Measurements from ENCODE around the gene YBX2.
"Not testable (repeated sequence)": the region's sequence is repeated elsewhere in the genome, so short reads cannot be mapped to it uniquely, and the experiment has no call there.

YBX2 gene

GRCh38 chr17:7294614-7295153 lies at the start of gene YBX2:
Gene YBX2 (minus strand): TSS chr17:7294639. CDS start chr17:7294500, 139 bp downstream.
- peak; percentile 85 for DNase-seq

GRCh38 chr17:7343250-7343649 lies 48.8 kb upstream of the YBX2 start:
- no peak for DNase-seq

- no peak for DNase-seq
Observed at GRCh38 chr17:7341842-7342241, 47.4 kb upstream of the YBX2 start.

- DNase-seq = no peak
Observed at GRCh38 chr17:7340179-7340578, 45.7 kb upstream of the YBX2 start.

- DNase-seq = not testable (repeated sequence)
Observed at GRCh38 chr17:7337600-7337999, 43.2 kb upstream of the YBX2 start.

GRCh38 chr17:7336240-7337175 lies 42.1 kb upstream of the YBX2 start, which contains the start of gene ACAP1:
Gene ACAP1 (plus strand): TSS chr17:7336529. CDS start chr17:7336735, 206 bp downstream.
- DNase-seq = no peak

- DNase-seq = not testable (repeated sequence)
Observed at GRCh38 chr17:7335765-7336164, 41.3 kb upstream of the YBX2 start.

GRCh38 chr17:7334938-7335538 lies 40.6 kb upstream of the YBX2 start:
- DNase-seq = no peak

GRCh38 chr17:7332600-7333069 lies 38.2 kb upstream of the YBX2 start:
- DNase-seq = not testable (repeated sequence)

- DNase-seq = no peak
Observed at GRCh38 chr17:7332111-7332510, 37.7 kb upstream of the YBX2 start.

- DNase-seq = no peak
Observed at GRCh38 chr17:7330638-7331015, 36.2 kb upstream of the YBX2 start.

- DNase-seq = peak; percentile 82
Observed at GRCh38 chr17:7329997-7330637, 35.7 kb upstream of the YBX2 start.

GRCh38 chr17:7329374-7329996 lies 35.0 kb upstream of the YBX2 start:
- DNase-seq = peak; percentile 97

- no peak for DNase-seq
Observed at GRCh38 chr17:7328840-7329373, 34.5 kb upstream of the YBX2 start, which contains the start of gene NEURL4. Gene NEURL4 (minus strand): TSS chr17:7329335. CDS start chr17:7329312, 23 bp downstream.

- DNase-seq = no peak
Observed at GRCh38 chr17:7328009-7328408, 33.6 kb upstream of the YBX2 start.

- DNase-seq = no peak
Observed at GRCh38 chr17:7327501-7327900, 33.1 kb upstream of the YBX2 start.

GRCh38 chr17:7327056-7327455 lies 32.6 kb upstream of the YBX2 start:
- DNase-seq = no peak

- DNase-seq = no peak
Observed at GRCh38 chr17:7326186-7326585, 31.7 kb upstream of the YBX2 start.

GRCh38 chr17:7325031-7325528 lies 30.6 kb upstream of the YBX2 start:
- DNase-seq = no peak

- DNase-seq = no peak
Observed at GRCh38 chr17:7324438-7324779, 30.0 kb upstream of the YBX2 start.

GRCh38 chr17:7323731-7324437 lies 29.4 kb upstream of the YBX2 start:
- DNase-seq = no peak

Measured in DMS79 treated with DMSO at 0.1 percent for 48 hours (cell line).